Measurements from ENCODE around the gene SMYD4. TPM values are rescaled to one million over a fixed set of nuclear protein-coding genes. Genes with fewer than 3 reads are reported as not detected.

SMYD4 gene
- total and polyA plus RNA-seq, 9 of the 15 experiments (the other 6 are each of a cell fraction or from before 2014, with no cell fraction given), result 1.3 to 10.2 (median 6.7) TPM

DNA sequence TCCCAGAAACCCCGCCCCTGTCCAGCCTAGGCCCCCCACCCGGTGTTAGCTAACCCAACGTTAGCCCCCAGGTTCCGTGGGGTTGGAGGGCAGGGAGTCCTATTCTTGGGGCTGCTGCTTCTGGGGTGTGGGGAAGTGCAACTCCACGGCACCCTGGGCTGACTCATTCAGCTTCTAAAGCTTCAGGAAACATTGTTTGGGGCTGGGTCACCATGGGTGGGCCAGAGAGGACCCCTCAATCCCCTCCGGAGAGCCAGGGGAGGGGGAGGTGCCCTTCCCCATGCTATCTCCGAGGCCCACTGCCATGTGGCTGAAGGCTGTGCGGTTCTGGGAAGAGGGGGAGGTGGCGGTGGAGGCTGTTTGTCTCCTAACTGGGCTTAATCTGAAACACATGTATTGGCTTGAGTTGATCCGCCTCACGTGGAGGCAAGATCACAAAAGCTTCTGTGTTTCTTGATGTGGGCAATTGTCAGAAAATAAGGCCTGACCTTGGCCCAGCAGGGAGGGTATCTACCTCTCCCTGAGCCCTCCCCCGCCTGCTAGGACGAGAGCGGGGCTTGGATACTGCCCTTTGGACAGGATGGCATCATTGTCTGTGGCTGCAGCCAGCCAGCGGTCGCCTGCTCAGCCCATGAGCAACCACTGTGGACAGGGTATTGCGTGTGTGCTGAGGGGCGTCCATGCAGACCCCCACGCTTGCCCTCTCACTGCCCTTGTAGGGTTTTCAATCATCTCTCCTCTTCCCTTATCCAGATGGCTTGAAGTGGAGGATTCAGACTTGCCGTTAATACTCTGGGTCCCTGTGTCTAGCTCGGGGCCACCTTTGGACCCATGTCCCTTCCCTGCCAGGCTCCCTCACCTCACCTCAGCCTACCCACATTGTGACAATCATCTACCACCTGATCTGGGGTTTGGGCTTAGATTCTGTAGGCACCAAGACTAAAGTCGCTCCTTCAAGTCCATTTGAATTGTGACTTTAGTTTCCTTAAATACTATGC lies 66.5 kb downstream of the SMYD4 start (continued):
- TF ChIP-seq, protein P1, sequence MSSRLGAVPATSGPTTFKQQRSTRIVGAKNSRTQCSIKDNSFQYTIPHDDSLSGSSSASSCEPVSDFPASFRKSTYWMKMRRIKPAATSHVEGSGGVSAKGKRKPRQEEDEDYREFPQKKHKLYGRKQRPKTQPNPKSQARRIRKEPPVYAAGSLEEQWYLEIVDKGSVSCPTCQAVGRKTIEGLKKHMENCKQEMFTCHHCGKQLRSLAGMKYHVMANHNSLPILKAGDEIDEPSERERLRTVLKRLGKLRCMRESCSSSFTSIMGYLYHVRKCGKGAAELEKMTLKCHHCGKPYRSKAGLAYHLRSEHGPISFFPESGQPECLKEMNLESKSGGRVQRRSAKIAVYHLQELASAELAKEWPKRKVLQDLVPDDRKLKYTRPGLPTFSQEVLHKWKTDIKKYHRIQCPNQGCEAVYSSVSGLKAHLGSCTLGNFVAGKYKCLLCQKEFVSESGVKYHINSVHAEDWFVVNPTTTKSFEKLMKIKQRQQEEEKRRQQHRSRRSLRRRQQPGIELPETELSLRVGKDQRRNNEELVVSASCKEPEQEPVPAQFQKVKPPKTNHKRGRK (tag; IDR thresholded peaks at IDR 0.05), result no peak
- TF ChIP-seq, protein P2, sequence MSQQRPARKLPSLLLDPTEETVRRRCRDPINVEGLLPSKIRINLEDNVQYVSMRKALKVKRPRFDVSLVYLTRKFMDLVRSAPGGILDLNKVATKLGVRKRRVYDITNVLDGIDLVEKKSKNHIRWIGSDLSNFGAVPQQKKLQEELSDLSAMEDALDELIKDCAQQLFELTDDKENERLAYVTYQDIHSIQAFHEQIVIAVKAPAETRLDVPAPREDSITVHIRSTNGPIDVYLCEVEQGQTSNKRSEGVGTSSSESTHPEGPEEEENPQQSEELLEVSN (IDR thresholded peaks at IDR 0.05; ENCODE audit: borderline replicate concordance in 1 of 2, extremely low read depth in 1 of 2, insufficient read depth in 1 of 2, insufficient read length in 1 of 2, low read depth in 1 of 2, low read length in 1 of 2, poor library complexity in 1 of 2, severe bottlenecking in 1 of 2), result peak; percentile 29 to 59
- TF ChIP-seq KDM1A (IDR thresholded peaks at IDR 0.05) (0 out of 4 replicates have a peak, but pooled peaks of 1 of the 2 experiments have one; percentile 5), HLTF (IDR thresholded peaks at IDR 0.05) (no peak), LEF1 (IDR thresholded peaks at IDR 0.05) (peak; percentile 33; the same call in 1 of the 2 replicates), DPF2 (IDR thresholded peaks at IDR 0.05) (peak; percentile 66), JUND (IDR thresholded peaks at IDR 0.05; ENCODE audit: borderline replicate concordance, low read depth, low read length) (peak; percentile 17; the same call in 1 of the 2 replicates), JUND (tag; IDR thresholded peaks at IDR 0.05; ENCODE audit: borderline replicate concordance, low read depth, low read length) (no peak), MBD2 (IDR thresholded peaks at IDR 0.05; ENCODE audit: borderline replicate concordance, low read depth) (peak; percentile 30; the same call in 1 of the 2 replicates), TRIM25 (IDR thresholded peaks at IDR 0.05; ENCODE audit: borderline replicate concordance) (no peak), ARID1B (IDR thresholded peaks at IDR 0.05) (peak; percentile 72)
- TF ChIP-seq, protein P3, sequence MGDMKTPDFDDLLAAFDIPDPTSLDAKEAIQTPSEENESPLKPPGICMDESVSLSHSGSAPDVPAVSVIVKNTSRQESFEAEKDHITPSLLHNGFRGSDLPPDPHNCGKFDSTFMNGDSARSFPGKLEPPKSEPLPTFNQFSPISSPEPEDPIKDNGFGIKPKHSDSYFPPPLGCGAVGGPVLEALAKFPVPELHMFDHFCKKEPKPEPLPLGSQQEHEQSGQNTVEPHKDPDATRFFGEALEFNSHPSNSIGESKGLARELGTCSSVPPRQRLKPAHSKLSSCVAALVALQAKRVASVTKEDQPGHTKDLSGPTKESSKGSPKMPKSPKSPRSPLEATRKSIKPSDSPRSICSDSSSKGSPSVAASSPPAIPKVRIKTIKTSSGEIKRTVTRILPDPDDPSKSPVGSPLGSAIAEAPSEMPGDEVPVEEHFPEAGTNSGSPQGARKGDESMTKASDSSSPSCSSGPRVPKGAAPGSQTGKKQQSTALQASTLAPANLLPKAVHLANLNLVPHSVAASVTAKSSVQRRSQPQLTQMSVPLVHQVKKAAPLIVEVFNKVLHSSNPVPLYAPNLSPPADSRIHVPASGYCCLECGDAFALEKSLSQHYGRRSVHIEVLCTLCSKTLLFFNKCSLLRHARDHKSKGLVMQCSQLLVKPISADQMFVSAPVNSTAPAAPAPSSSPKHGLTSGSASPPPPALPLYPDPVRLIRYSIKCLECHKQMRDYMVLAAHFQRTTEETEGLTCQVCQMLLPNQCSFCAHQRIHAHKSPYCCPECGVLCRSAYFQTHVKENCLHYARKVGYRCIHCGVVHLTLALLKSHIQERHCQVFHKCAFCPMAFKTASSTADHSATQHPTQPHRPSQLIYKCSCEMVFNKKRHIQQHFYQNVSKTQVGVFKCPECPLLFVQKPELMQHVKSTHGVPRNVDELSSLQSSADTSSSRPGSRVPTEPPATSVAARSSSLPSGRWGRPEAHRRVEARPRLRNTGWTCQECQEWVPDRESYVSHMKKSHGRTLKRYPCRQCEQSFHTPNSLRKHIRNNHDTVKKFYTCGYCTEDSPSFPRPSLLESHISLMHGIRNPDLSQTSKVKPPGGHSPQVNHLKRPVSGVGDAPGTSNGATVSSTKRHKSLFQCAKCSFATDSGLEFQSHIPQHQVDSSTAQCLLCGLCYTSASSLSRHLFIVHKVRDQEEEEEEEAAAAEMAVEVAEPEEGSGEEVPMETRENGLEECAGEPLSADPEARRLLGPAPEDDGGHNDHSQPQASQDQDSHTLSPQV (IDR thresholded peaks at IDR 0.05), result peak; percentile 81
- TF ChIP-seq, protein P4, sequence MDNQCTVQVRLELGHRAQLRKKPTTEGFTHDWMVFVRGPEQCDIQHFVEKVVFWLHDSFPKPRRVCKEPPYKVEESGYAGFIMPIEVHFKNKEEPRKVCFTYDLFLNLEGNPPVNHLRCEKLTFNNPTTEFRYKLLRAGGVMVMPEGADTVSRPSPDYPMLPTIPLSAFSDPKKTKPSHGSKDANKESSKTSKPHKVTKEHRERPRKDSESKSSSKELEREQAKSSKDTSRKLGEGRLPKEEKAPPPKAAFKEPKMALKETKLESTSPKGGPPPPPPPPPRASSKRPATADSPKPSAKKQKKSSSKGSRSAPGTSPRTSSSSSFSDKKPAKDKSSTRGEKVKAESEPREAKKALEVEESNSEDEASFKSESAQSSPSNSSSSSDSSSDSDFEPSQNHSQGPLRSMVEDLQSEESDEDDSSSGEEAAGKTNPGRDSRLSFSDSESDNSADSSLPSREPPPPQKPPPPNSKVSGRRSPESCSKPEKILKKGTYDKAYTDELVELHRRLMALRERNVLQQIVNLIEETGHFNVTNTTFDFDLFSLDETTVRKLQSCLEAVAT (IDR thresholded peaks at IDR 0.05), result 0 out of 4 replicates have a peak, but pooled peaks of 1 of the 2 experiments have one; percentile 27
- TF ChIP-seq, protein P5, sequence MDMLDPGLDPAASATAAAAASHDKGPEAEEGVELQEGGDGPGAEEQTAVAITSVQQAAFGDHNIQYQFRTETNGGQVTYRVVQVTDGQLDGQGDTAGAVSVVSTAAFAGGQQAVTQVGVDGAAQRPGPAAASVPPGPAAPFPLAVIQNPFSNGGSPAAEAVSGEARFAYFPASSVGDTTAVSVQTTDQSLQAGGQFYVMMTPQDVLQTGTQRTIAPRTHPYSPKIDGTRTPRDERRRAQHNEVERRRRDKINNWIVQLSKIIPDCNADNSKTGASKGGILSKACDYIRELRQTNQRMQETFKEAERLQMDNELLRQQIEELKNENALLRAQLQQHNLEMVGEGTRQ (CRISPR knock-in tag; IDR thresholded peaks at IDR 0.05), result no peak

Data from K562 (cell line).